Measurements from ENCODE around the gene ATP13A3. TPM values are rescaled to one million over a fixed set of nuclear protein-coding genes. Genes with fewer than 3 reads are reported as not detected.

Gene ATP13A3
- total RNA-seq, 1 donor from 2014 or later: 198 TPM

- Mint-ChIP-seq H3K27me3 (ENCODE audit: insufficient read depth) (no peaks in the 10 kb centered on the region), H3K4me3 (no peak overlapping the region), H3K4me1 (ENCODE audit: low read depth) (peaks cover 21% of the 10 kb centered on the region), H3K27ac (no peak overlapping the region), H3K36me3 (ENCODE audit: low read depth) (peaks cover 69% of the 10 kb centered on the region), H3K9me3 (no peaks in the 10 kb centered on the region)
- intact Hi-C loops (cut with micrococcal nuclease): no loop called here
- no peak for DNase-seq (ENCODE audit: low spot score)
Measured at GRCh38 chr3:194440756-194441155, 46.0 kb downstream of the ATP13A3 start.

- intact Hi-C loops (cut with micrococcal nuclease): no loop called here
Measured at GRCh38 chr3:194439881-194440550, 46.8 kb downstream of the ATP13A3 start.

GRCh38 chr3:194434503-194434902 is 52.3 kb downstream of the ATP13A3 start:
- Mint-ChIP-seq H3K27ac (no peak overlapping the region), H3K9me3 (no peaks in the 10 kb centered on the region), H3K27me3 (ENCODE audit: insufficient read depth) (no peaks in the 10 kb centered on the region), H3K4me1 (ENCODE audit: low read depth) (peaks cover 12% of the 10 kb centered on the region), H3K4me3 (no peak overlapping the region), H3K36me3 (ENCODE audit: low read depth) (peaks cover 51% of the 10 kb centered on the region)
- intact Hi-C loops (cut with micrococcal nuclease): no loop called here
- DNase-seq (ENCODE audit: low spot score): no peak

More at GRCh38 chr3:194439881-194440550, 46.8 kb downstream of the ATP13A3 start:
- peaks cover 70% of the 10 kb centered on the region for H3K36me3 Mint-ChIP-seq (ENCODE audit: low read depth)
- no peaks in the 10 kb centered on the region for H3K27me3 Mint-ChIP-seq (ENCODE audit: insufficient read depth)
- no peak for DNase-seq (ENCODE audit: low spot score)
- H3K4me1 Mint-ChIP-seq (ENCODE audit: low read depth): peaks cover 21% of the 10 kb centered on the region
- no peak overlapping the region for H3K4me3 Mint-ChIP-seq
- no peak overlapping the region for H3K27ac Mint-ChIP-seq
- H3K9me3 Mint-ChIP-seq: no peaks in the 10 kb centered on the region

- intact Hi-C loops (cut with micrococcal nuclease): no loop called here
- no peaks in the 10 kb centered on the region for H3K27me3 Mint-ChIP-seq (ENCODE audit: insufficient read depth)
- H3K4me1 Mint-ChIP-seq (ENCODE audit: low read depth): no peaks in the 10 kb centered on the region
- H3K9me3 Mint-ChIP-seq: no peaks in the 10 kb centered on the region
- peaks cover 47% of the 10 kb centered on the region for H3K36me3 Mint-ChIP-seq (ENCODE audit: low read depth)
- no peak overlapping the region for H3K4me3 Mint-ChIP-seq
- DNase-seq (ENCODE audit: low spot score): no peak
- H3K27ac Mint-ChIP-seq: no peak overlapping the region
Measured at GRCh38 chr3:194431554-194431953, 55.2 kb downstream of the ATP13A3 start.

GRCh38 chr3:194425399-194425798 is 61.4 kb downstream of the ATP13A3 start:
- Mint-ChIP-seq H3K27ac (no peak overlapping the region), H3K36me3 (ENCODE audit: low read depth) (peaks cover 35% of the 10 kb centered on the region), H3K4me3 (no peak overlapping the region), H3K4me1 (ENCODE audit: low read depth) (no peaks in the 10 kb centered on the region), H3K27me3 (ENCODE audit: insufficient read depth) (no peaks in the 10 kb centered on the region), H3K9me3 (no peaks in the 10 kb centered on the region)
- no peak for DNase-seq (ENCODE audit: low spot score)
- intact Hi-C loops (cut with micrococcal nuclease): no loop called here

- Mint-ChIP-seq H3K9me3 (no peaks in the 10 kb centered on the region), H3K27me3 (ENCODE audit: insufficient read depth) (no peaks in the 10 kb centered on the region), H3K4me3 (no peak overlapping the region), H3K36me3 (ENCODE audit: low read depth) (peaks cover 33% of the 10 kb centered on the region), H3K27ac (no peak overlapping the region), H3K4me1 (ENCODE audit: low read depth) (no peaks in the 10 kb centered on the region)
- no peak for DNase-seq (ENCODE audit: low spot score)
- intact Hi-C loops (cut with micrococcal nuclease): no loop called here
Measured at GRCh38 chr3:194424953-194425352, 61.8 kb downstream of the ATP13A3 start.

- Mint-ChIP-seq H3K36me3 (ENCODE audit: low read depth) (peaks cover 30% of the 10 kb centered on the region), H3K9me3 (no peaks in the 10 kb centered on the region), H3K4me1 (ENCODE audit: low read depth) (no peaks in the 10 kb centered on the region), H3K4me3 (no peak overlapping the region), H3K27me3 (ENCODE audit: insufficient read depth) (no peaks in the 10 kb centered on the region), H3K27ac (no peak overlapping the region)
- intact Hi-C loops (cut with micrococcal nuclease): no loop called here
- no peak for DNase-seq (ENCODE audit: low spot score)
Measured at GRCh38 chr3:194424373-194424772, 62.4 kb downstream of the ATP13A3 start.

GRCh38 chr3:194423317-194423716 is 63.5 kb downstream of the ATP13A3 start:
- H3K4me1 Mint-ChIP-seq (ENCODE audit: low read depth): no peaks in the 10 kb centered on the region

GRCh38 chr3:194422188-194422587 is 64.6 kb downstream of the ATP13A3 start:
- intact Hi-C loops (cut with micrococcal nuclease): no loop called here
- H3K36me3 Mint-ChIP-seq (ENCODE audit: low read depth): peaks cover 27% of the 10 kb centered on the region

More at GRCh38 chr3:194423317-194423716, 63.5 kb downstream of the ATP13A3 start:
- no peak for DNase-seq (ENCODE audit: low spot score)
- Mint-ChIP-seq H3K4me3 (no peak overlapping the region), H3K36me3 (ENCODE audit: low read depth) (peaks cover 30% of the 10 kb centered on the region), H3K27me3 (ENCODE audit: insufficient read depth) (no peaks in the 10 kb centered on the region), H3K27ac (no peak overlapping the region), H3K9me3 (no peaks in the 10 kb centered on the region)
- intact Hi-C loops (cut with micrococcal nuclease): no loop called here

GRCh38 chr3:194418671-194419070 is 68.1 kb downstream of the ATP13A3 start:
- Mint-ChIP-seq H3K4me3 (no peak overlapping the region), H3K4me1 (ENCODE audit: low read depth) (no peaks in the 10 kb centered on the region), H3K27me3 (ENCODE audit: insufficient read depth) (no peaks in the 10 kb centered on the region), H3K27ac (no peak overlapping the region), H3K9me3 (no peaks in the 10 kb centered on the region), H3K36me3 (ENCODE audit: low read depth) (peaks cover 32% of the 10 kb centered on the region)
- intact Hi-C loops (cut with micrococcal nuclease): no loop called here
- DNase-seq (ENCODE audit: low spot score): no peak

More at GRCh38 chr3:194422188-194422587, 64.6 kb downstream of the ATP13A3 start:
- no peaks in the 10 kb centered on the region for H3K9me3 Mint-ChIP-seq
- no peaks in the 10 kb centered on the region for H3K4me1 Mint-ChIP-seq (ENCODE audit: low read depth)
- H3K4me3 Mint-ChIP-seq: no peak overlapping the region
- no peak overlapping the region for H3K27ac Mint-ChIP-seq
- DNase-seq (ENCODE audit: low spot score): no peak
- no peaks in the 10 kb centered on the region for H3K27me3 Mint-ChIP-seq (ENCODE audit: insufficient read depth)

- no peak overlapping the region for H3K4me3 Mint-ChIP-seq
- peaks cover 39% of the 10 kb centered on the region for H3K36me3 Mint-ChIP-seq (ENCODE audit: low read depth)
- H3K27ac Mint-ChIP-seq: peak overlapping the region; percentile 20
- H3K9me3 Mint-ChIP-seq: no peaks in the 10 kb centered on the region
- H3K4me1 Mint-ChIP-seq (ENCODE audit: low read depth): peaks cover 22% of the 10 kb centered on the region
- intact Hi-C loops (cut with micrococcal nuclease): loop anchor here (10.0 kb wide), 1 partner anchor 743 kb away; no protein-coding TSS in a partner anchor
- DNase-seq (ENCODE audit: low spot score): no peak
- H3K27me3 Mint-ChIP-seq (ENCODE audit: insufficient read depth): no peaks in the 10 kb centered on the region
Measured at GRCh38 chr3:194407423-194407822, 79.4 kb downstream of the ATP13A3 start.

GRCh38 chr3:194405766-194406165 is 81.0 kb downstream of the ATP13A3 start:
- Mint-ChIP-seq H3K36me3 (ENCODE audit: low read depth) (peaks cover 35% of the 10 kb centered on the region), H3K4me1 (ENCODE audit: low read depth) (peaks cover 15% of the 10 kb centered on the region), H3K27ac (no peak overlapping the region), H3K27me3 (ENCODE audit: insufficient read depth) (no peaks in the 10 kb centered on the region), H3K9me3 (no peaks in the 10 kb centered on the region), H3K4me3 (no peak overlapping the region)
- intact Hi-C loops (cut with micrococcal nuclease): loop anchor here (10.0 kb wide), 1 partner anchor 741 kb away; no protein-coding TSS in a partner anchor
- no peak for DNase-seq (ENCODE audit: low spot score)

- H3K4me1 Mint-ChIP-seq (ENCODE audit: low read depth): peaks cover 23% of the 10 kb centered on the region
- peaks cover 31% of the 10 kb centered on the region for H3K36me3 Mint-ChIP-seq (ENCODE audit: low read depth)
- intact Hi-C loops (cut with micrococcal nuclease): loop anchor here (1.0 to 10.0 kb wide), 5 partner anchors 8 to 740 kb away; no protein-coding TSS in a partner anchor
- H3K4me3 Mint-ChIP-seq: no peak overlapping the region
- no peaks in the 10 kb centered on the region for H3K9me3 Mint-ChIP-seq
- no peak for DNase-seq (ENCODE audit: low spot score)
- H3K27me3 Mint-ChIP-seq (ENCODE audit: insufficient read depth): peaks cover 2% of the 10 kb centered on the region
- no peak overlapping the region for H3K27ac Mint-ChIP-seq
Measured at GRCh38 chr3:194404365-194405140, 82.2 kb downstream of the ATP13A3 start.
